Loucy (cell line): ENCODE measurements around the gene SLFN12L.

Experiments
- H2AFZ ChIP-seq: fragments of 200-600 bp; sonication (generic); 2 replicates; pipeline ENCODE4 v1.6.0; 2016; ENCODE audit warnings: antibody characterized with exemption, mild to moderate bottlenecking, low read length, moderate library complexity
- H3F3A ChIP-seq: fragments of 200-600 bp; 2 replicates; pipeline ENCODE4 v1.6.0; 2016; ENCODE audit warnings: antibody characterized with exemption, low read depth, mild to moderate bottlenecking
- H3K27me3 ChIP-seq: fragments of 200-600 bp; sonication (generic); 2 replicates; pipeline ENCODE4 v1.6.1; 2014; ENCODE audit warnings: low read length, mild to moderate bottlenecking; ENCODE audit not compliant: insufficient read depth, poor library complexity, severe bottlenecking
- H3K36me3 ChIP-seq: fragments of 200-600 bp; sonication (generic); 2 replicates; pipeline ENCODE4 v1.6.1; 2016; ENCODE audit warnings: low read length; ENCODE audit not compliant: insufficient read depth
- H3K4me1 ChIP-seq: fragments of 200-600 bp; sonication (generic); 2 replicates; pipeline ENCODE4 v1.5.1; 2014; ENCODE audit warnings: low read length, mild to moderate bottlenecking; ENCODE audit not compliant: insufficient read depth, poor library complexity, severe bottlenecking
- H3K4me2 ChIP-seq: fragments of 200-600 bp; sonication (generic); 2 replicates; pipeline ENCODE4 v1.6.0; 2014; ENCODE audit warnings: antibody characterized with exemption, low read length, low read depth, mild to moderate bottlenecking; ENCODE audit not compliant: poor library complexity, severe bottlenecking
- H3K4me3 ChIP-seq: fragments of 200-600 bp; sonication (generic); 2 replicates; pipeline ENCODE4 v1.5.1; 2014; ENCODE audit warnings: low read length, mild to moderate bottlenecking, mixed read lengths; ENCODE audit not compliant: poor library complexity, severe bottlenecking
- H3K79me2 ChIP-seq: fragments of 200-600 bp; sonication (generic); 2 replicates; pipeline ENCODE4 v1.6.1; 2014; ENCODE audit warnings: low read length; ENCODE audit not compliant: insufficient read depth
- H3K9ac ChIP-seq: fragments of 200-600 bp; sonication (generic); 2 replicates; pipeline ENCODE4 v1.6.0; 2014; ENCODE audit warnings: mild to moderate bottlenecking, low read depth, low read length, moderate library complexity; ENCODE audit not compliant: poor library complexity, severe bottlenecking
- H3K9me2 ChIP-seq: fragments of 200-600 bp; sonication (generic); replicated peaks from 2 replicates; pipeline ENCODE4 v1.6.1; 2016; ENCODE audit warnings: low read depth, low read length, mixed read lengths
- H3K9me3 ChIP-seq: fragments of 200-600 bp; sonication (generic); 2 replicates; pipeline ENCODE4 v1.6.1; 2014; ENCODE audit warnings: mild to moderate bottlenecking, antibody characterized with exemption, low read length, low read depth; ENCODE audit not compliant: insufficient read depth
- H4K20me1 ChIP-seq: fragments of 200-600 bp; sonication (generic); 2 replicates; pipeline ENCODE4 v1.6.0; 2014; ENCODE audit warnings: antibody characterized with exemption, low read length, mild to moderate bottlenecking; ENCODE audit not compliant: insufficient read depth, poor library complexity, severe bottlenecking
- CTCF ChIP-seq: fragments of 200-600 bp; sonication (generic); conservative IDR thresholded peaks from 2 replicates; pipeline ENCODE4 v1.5.1; 2014; ENCODE audit warnings: mild to moderate bottlenecking, antibody characterized with exemption, low read length
- EZH2phosphoT487 ChIP-seq: fragments of 200-600 bp; IDR thresholded peaks from 2 replicates; pipeline ENCODE4 v1.6.1; 2018; ENCODE audit warnings: antibody characterized with exemption, mild to moderate bottlenecking, moderate library complexity, borderline replicate concordance

The SLFN12L gene

DNA sequence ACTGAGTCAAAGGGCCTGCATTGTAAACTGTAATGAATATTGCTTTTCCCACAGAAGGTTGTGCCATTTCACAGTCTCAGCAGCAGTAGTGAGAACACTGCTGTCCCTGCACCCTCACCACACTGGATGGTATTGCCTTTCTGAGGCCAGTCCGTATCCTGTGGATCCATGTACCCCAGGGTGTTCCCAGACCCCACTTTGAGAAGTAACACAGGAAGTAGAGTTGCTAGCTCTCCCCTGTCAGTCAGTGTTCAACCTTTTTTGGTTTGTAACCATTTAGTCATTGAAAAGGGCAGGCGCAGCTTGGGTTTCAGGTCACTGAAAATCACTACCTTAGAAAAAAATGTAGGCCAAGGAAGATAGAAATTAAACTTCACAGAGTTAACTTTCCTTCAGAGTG is 37.9 kb downstream of the SLFN12L start:
- H3K4me1 ChIP-seq, result no peaks in the 10 kb centered on the region
- no peak overlapping the region for H2AFZ ChIP-seq
- no peaks in the 10 kb centered on the region for H3F3A ChIP-seq
- H3K9me3 ChIP-seq, result no peaks in the 10 kb centered on the region
- H3K9ac ChIP-seq, result no peak overlapping the region
- no peak overlapping the region for H3K4me2 ChIP-seq
- no peaks in the 10 kb centered on the region for H3K36me3 ChIP-seq
- H3K79me2 ChIP-seq, result no peaks in the 10 kb centered on the region
- H3K27me3 ChIP-seq, result no peaks in the 10 kb centered on the region
- H3K9me2 ChIP-seq, result no peaks in the 10 kb centered on the region
- H3K4me3 ChIP-seq, result no peak overlapping the region
- no peaks in the 10 kb centered on the region for H4K20me1 ChIP-seq
- TF ChIP-seq EZH2phosphoT487 (no peak), CTCF (no peak)

DNA sequence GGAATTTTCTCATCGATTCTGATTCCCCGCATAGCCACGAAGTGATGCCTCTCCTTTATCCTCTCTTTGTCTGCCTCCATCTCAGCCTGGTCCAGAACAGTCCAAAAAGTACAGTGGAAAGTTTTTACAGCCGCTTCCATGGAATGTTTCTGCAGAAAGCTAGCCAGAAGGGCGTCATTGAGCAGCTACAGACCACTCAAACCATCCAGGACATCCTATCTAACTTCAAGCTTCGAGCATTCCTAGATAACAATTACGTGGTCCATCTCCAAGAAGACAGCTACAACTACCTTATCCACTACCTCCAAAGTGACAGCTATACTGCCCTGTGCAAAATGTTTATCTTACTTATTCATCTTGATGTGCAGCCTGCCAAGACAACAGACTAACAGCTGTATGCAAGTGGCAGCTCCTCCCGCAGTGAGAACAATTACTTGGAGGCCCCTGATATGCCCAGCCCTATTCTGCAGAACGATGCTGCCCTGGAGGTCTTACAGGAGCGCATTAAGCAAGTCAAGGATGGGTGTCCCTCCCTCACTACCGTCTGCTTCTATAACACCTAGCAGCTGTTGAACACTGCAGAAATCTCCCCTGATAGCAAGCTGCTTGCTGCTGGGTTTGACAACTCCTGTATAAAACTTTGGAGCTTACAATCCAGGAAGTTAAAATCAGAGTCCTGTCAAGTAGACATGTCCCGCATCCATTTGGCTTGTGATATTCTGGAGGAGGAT is 38.9 kb downstream of the SLFN12L start:
- Histone ChIP-seq H3K9me3 (no peaks in the 10 kb centered on the region), H3K9me2 (no peaks in the 10 kb centered on the region), H3K9ac (no peak overlapping the region), H3K4me1 (no peaks in the 10 kb centered on the region), H3K4me3 (no peak overlapping the region), H4K20me1 (no peaks in the 10 kb centered on the region), H3K79me2 (no peaks in the 10 kb centered on the region), H2AFZ (no peak overlapping the region), H3F3A (no peaks in the 10 kb centered on the region), H3K4me2 (no peak overlapping the region), H3K27me3 (no peaks in the 10 kb centered on the region), H3K36me3 (no peaks in the 10 kb centered on the region)
- TF ChIP-seq CTCF (no peak), EZH2phosphoT487 (no peak)

- Histone ChIP-seq H3K4me1 (no peaks in the 10 kb centered on the region), H2AFZ (no peak overlapping the region), H3K79me2 (no peaks in the 10 kb centered on the region), H3K4me2 (no peak overlapping the region), H3K9ac (no peak overlapping the region), H3K27me3 (no peaks in the 10 kb centered on the region), H4K20me1 (no peaks in the 10 kb centered on the region), H3K9me3 (no peaks in the 10 kb centered on the region), H3F3A (no peaks in the 10 kb centered on the region), H3K4me3 (no peak overlapping the region), H3K9me2 (no peaks in the 10 kb centered on the region), H3K36me3 (no peaks in the 10 kb centered on the region)
- TF ChIP-seq EZH2phosphoT487, result no peak
- no peak for TF ChIP-seq CTCF
Measured at GRCh38 chr17:35496451-35497290, 40.8 kb downstream of the SLFN12L start.
